Measurements from ENCODE around the gene IRX3. TPM values are rescaled to one million over a fixed set of nuclear protein-coding genes. Genes with fewer than 3 reads are reported as not detected.

IRX3 gene
- total RNA-seq, 3 donors from 2014 or later: 18.4 to 127 (median 56.7) TPM

DNA sequence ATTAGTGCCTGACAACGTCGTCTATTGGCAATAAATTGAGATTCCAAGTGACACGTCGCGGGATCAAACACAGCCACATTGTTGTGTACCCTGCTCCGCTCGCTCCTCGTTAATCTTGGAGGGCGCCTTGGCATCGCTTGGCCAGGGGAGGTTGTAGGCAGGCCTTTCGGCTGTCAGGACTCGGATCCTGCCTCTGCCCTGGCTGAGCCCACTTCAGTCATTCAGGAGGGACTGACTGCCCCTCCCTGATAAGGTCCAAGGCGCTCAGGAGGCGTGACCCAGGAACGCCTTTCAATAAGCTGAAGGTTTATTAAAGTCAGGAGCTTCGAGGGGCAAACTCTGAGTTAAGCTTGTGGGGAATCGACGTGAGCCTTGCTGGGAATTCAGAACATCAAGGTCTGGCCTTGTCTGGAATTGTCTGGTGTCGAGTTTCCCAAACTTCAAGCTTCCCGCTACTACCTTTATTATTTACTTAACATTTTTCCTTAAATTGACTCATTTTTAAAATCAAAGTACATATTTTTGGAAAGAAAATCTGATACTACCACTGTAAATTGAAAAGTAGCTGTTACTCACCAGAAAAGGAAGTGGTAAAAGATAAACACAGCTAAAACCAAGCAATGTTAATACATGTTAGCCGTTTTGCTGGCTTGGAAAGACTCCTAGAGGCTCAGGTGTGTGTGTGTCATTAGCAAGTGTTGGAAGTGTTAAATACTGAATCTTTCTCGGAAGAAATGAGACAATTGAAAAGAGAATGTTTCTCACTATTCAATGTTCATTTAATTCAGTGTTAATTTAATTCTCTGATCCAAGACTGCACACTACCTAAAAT is 5.3 kb upstream of the IRX3 start:
- no peaks in the 10 kb centered on the region for H3K36me3 ChIP-seq
- H3K9me3 ChIP-seq: peaks cover 0 to 7% of the 10 kb centered on the region in 2 donors
- H3K4me3 ChIP-seq: no peak overlapping the region
- DNase-seq (ENCODE audit: low spot score in 2 of 2): no peak
- TF ChIP-seq CTCF (IDR thresholded peaks at IDR 0.05) (no peak), POLR2A (IDR thresholded peaks at IDR 0.05) (no peak), POLR2AphosphoS5 (IDR thresholded peaks at IDR 0.05) (no peak)
- no peaks in the 10 kb centered on the region for H3K27me3 ChIP-seq
- intact Hi-C loops (cut with DNase I; ENCODE audit: low total_unique reads): no loop called here
- peaks cover 0 to 5% of the 10 kb centered on the region in 2 donors for H3K4me1 ChIP-seq
- no peak overlapping the region for H3K27ac ChIP-seq

GRCh38 chr16:54290833-54291655 is 4.5 kb upstream of the IRX3 start:
- no peak overlapping the region for H3K27ac ChIP-seq
- no peak overlapping the region for H3K4me3 ChIP-seq
- DNase-seq (ENCODE audit: low spot score in 2 of 2): no peak
- H3K9me3 ChIP-seq: peaks cover 0 to 7% of the 10 kb centered on the region in 2 donors
- no peaks in the 10 kb centered on the region for H3K36me3 ChIP-seq
- no peaks in the 10 kb centered on the region for H3K27me3 ChIP-seq
- peaks cover 0 to 5% of the 10 kb centered on the region in 2 donors for H3K4me1 ChIP-seq
- intact Hi-C loops (cut with DNase I; ENCODE audit: low total_unique reads): no loop called here
- TF ChIP-seq POLR2AphosphoS5 (IDR thresholded peaks at IDR 0.05) (no peak), POLR2A (IDR thresholded peaks at IDR 0.05) (no peak), CTCF (IDR thresholded peaks at IDR 0.05) (no peak)

DNA sequence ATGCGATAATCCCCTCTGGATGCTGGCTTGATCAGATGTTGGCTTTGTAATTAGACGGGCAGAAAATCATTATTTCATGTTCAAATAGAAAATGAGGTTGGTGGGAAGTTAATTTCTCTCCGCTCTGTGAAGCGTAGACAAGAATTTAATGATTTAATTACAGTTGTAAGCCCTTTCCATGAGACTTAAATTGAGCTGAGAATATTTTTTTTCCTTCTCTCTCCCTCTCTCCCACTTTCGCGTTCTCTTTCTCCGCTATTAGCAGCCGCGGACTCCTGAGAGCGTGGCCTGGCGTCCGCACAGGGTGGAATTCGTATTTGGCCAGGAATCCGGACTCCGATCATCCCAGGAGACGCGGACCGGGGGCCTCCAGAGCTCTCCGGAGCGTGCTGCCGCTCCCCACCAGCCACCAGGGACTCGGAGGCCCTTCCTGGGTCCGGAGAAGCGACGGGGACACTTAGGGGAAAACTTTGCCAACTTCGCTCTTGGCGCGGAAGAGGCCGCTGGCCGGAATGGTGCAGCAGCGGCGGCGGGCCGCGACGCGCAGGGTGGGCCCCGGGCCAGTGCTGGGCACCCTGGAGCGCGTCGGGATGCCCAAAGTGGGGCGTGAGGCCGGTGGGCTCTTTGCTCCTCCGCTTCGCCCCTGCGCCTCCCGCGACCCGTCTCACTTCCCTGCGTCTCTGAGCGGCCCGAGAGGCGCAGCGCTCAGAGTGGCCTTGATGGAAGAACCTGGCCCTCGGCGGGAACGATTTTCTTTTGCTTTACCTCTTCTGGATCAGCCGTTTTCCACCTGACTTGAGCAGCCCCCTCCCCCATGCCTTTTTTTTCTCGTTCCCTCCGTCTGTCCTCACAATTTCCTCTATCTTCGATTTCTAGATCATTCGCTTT is 3.6 kb upstream of the IRX3 start:
- Histone ChIP-seq H3K27me3 (no peaks in the 10 kb centered on the region), H3K4me3 (no peak overlapping the region)
- intact Hi-C loops (cut with DNase I; ENCODE audit: low total_unique reads): loop anchor here (10.0 kb wide), 2 partner anchors 275 to 395 kb away; no protein-coding TSS in a partner anchor

More for the DNA sequence above, 3.6 kb upstream of the IRX3 start:
- no peaks in the 10 kb centered on the region for H3K36me3 ChIP-seq
- peaks cover 0 to 5% of the 10 kb centered on the region in 2 donors for H3K4me1 ChIP-seq
- peaks cover 0 to 7% of the 10 kb centered on the region in 2 donors for H3K9me3 ChIP-seq
- H3K27ac ChIP-seq: no peak overlapping the region
- DNase-seq (ENCODE audit: low spot score in 2 of 2): no peak
- TF ChIP-seq CTCF (IDR thresholded peaks at IDR 0.05): no peak
- no peak for TF ChIP-seq POLR2A (IDR thresholded peaks at IDR 0.05)
- no peak for TF ChIP-seq POLR2AphosphoS5 (IDR thresholded peaks at IDR 0.05)

All from breast epithelium (tissue), 4 donors.